K562 (cell line): ENCODE measurements around the gene RBMS3. TPM values are rescaled to one million over a fixed set of nuclear protein-coding genes. Genes with fewer than 3 reads are reported as not detected.

Experiments
- ATAC-seq: fragments of 200-7000 bp; cut with Tn5 transposase; 3 replicates; pipeline ENCODE4 v1.9.1; 2020; ENCODE audit warnings: moderate library complexity
- BruUV-seq: library from RNA; stranded (reverse); fragments of 400-500 nt; replicated peaks from 2 replicates; lab custom pipeline; 2021; lab: Mats Ljungman, UMichigan
- CTCF ChIA-PET: fragments of 300-600 bp; formaldehyde crosslinking; extraction: SDS; loops from one replicate; lab custom pipeline; 2021; ENCODE audit warnings: low intra/inter-chr PET ratio; lab: Yijun Ruan, JAX
- POLR2A ChIA-PET: fragments of 300-600, 350-650 bp; sonication (Branson Sonifier 250); formaldehyde crosslinking; extraction: SDS; loops from one replicate; lab custom pipeline; 2021; ENCODE audit warnings: antibody characterized with exemption, inconsistent platforms; lab: Yijun Ruan, JAX
- DNase-seq, 4 experiments: peaks; one replicate each; pipeline versions ENCODE4 v3.0.0 to v3.0.0-alpha.2; 2011 to 2018; ENCODE audit warnings: low spot score in 3 of 4, mixed read lengths in 3 of 4; ENCODE audit errors: extremely low read depth in 1 of 4
- FAIRE-seq: peaks from 2 replicates; lab custom pipeline; 2011; peaks lifted over from hg19 to GRCh38; lab: Jason Lieb, UNC
- H2AFZ ChIP-seq: 2 replicates; pipeline ENCODE4 v1.6.0; 2011; ENCODE audit warnings: low read depth, low read length, control low read depth, inconsistent platforms
- H3K27ac ChIP-seq: fragments of 200-600 bp; 3 replicates; pipeline ENCODE4 v1.8.0; 2011; ENCODE audit warnings: low read depth, mild to moderate bottlenecking, control low read depth, inconsistent platforms, low read length, moderate library complexity, mixed read lengths; ENCODE audit errors: extremely low read depth
- H3K27me3 ChIP-seq, 2 experiments: fragments of 300-600 bp in 1 of 2; 2 replicates in 1 of 2; 3 replicates in 1 of 2; pipeline versions ENCODE4 v1.6.0 to v1.8.0; 2011; ENCODE audit warnings: inconsistent platforms in 2 of 2, low read length in 2 of 2, mild to moderate bottlenecking in 1 of 2, mixed read lengths in 1 of 2, moderate library complexity in 1 of 2; ENCODE audit not compliant: control insufficient read depth in 2 of 2, insufficient read depth in 2 of 2
- H3K36me3 ChIP-seq: fragments of 300-600 bp; 3 replicates; pipeline ENCODE4 v1.8.0; 2011; ENCODE audit warnings: mild to moderate bottlenecking, low read length, inconsistent platforms; ENCODE audit not compliant: control insufficient read depth, insufficient read depth
- H3K4me1 ChIP-seq, 2 experiments: fragments of 200-600 bp in 1 of 2; replicated peaks in 1 of 2; 2 replicates in 1 of 2; 3 replicates in 1 of 2; pipeline versions ENCODE4 v1.5.1 to v1.8.0; 2011; ENCODE audit warnings: inconsistent platforms in 2 of 2, low read length in 2 of 2, mild to moderate bottlenecking in 1 of 2, mixed read lengths in 1 of 2, moderate library complexity in 1 of 2; ENCODE audit not compliant: control insufficient read depth in 2 of 2, insufficient read depth in 2 of 2
- H3K4me2 ChIP-seq: 2 replicates; pipeline ENCODE4 v1.6.1; 2011; ENCODE audit warnings: low read length, control low read depth, inconsistent platforms, mixed read lengths; ENCODE audit not compliant: insufficient read depth
- H3K4me3 ChIP-seq: fragments of 200-600 bp; sonication (generic), shearing (Covaris generic); 2 replicates; pipeline ENCODE4 v1.5.1; 2016; ENCODE audit warnings: control low read depth, inconsistent platforms
- H3K79me2 ChIP-seq: fragments of 200-600 bp; 3 replicates; pipeline ENCODE4 v1.8.0; 2011; ENCODE audit warnings: low read length, inconsistent platforms; ENCODE audit not compliant: control insufficient read depth, insufficient read depth
- H3K9ac ChIP-seq, 2 experiments: 2 replicates each; pipeline versions ENCODE4 v1.6.0 to v1.6.1; 2011; ENCODE audit warnings: low read depth in 2 of 2, low read length in 2 of 2, control low read depth in 1 of 2, inconsistent platforms in 1 of 2, mild to moderate bottlenecking in 1 of 2, mixed read lengths in 1 of 2; ENCODE audit not compliant: insufficient read depth in 1 of 2
- H3K9me1 ChIP-seq: one replicate; pipeline ENCODE4 v1.6.0; 2011; ENCODE audit warnings: inconsistent platforms, mild to moderate bottlenecking, low read length, moderate library complexity; ENCODE audit not compliant: control insufficient read depth, insufficient read depth
- H3K9me3 ChIP-seq: replicated peaks from 2 replicates; pipeline ENCODE4 v1.5.1; 2011; ENCODE audit warnings: low read depth, low read length, inconsistent platforms; ENCODE audit not compliant: control insufficient read depth, insufficient read depth
- H4K20me1 ChIP-seq: replicated peaks from 2 replicates; pipeline ENCODE4 v1.6.1; 2011; ENCODE audit warnings: low read length, inconsistent platforms, mixed read lengths; ENCODE audit not compliant: control insufficient read depth, insufficient read depth
- CBFA2T2 ChIP-seq: fragments of 450-650 bp; conservative IDR thresholded peaks from 2 replicates; pipeline ENCODE4 v1.6.1; 2017; ENCODE audit warnings: mild to moderate bottlenecking
- CEBPZ ChIP-seq: fragments of 150-350 bp; IDR thresholded peaks from 2 replicates; pipeline ENCODE4 v1.6.1; 2014; ENCODE audit warnings: low read depth, mild to moderate bottlenecking, low read length, borderline replicate concordance
- COPS2 ChIP-seq: fragments of 450-650 bp; conservative IDR thresholded peaks from 2 replicates; pipeline ENCODE4 v1.6.1; 2016; ENCODE audit warnings: mild to moderate bottlenecking, moderate library complexity
- ILF3 ChIP-seq: fragments of 450-650 bp; IDR thresholded peaks from 2 replicates; pipeline ENCODE4 v1.6.1; 2018; ENCODE audit warnings: antibody characterized with exemption, mild to moderate bottlenecking, moderate library complexity, borderline replicate concordance
- MAFK ChIP-seq: IDR thresholded peaks from 2 replicates; pipeline ENCODE4 v1.6.1; 2011; ENCODE audit warnings: low read length, improper control_type of control experiment
- MXI1 ChIP-seq: IDR thresholded peaks from 2 replicates; pipeline ENCODE4 v1.6.1; 2011; ENCODE audit warnings: low read depth, mild to moderate bottlenecking, improper control_type of control experiment, low read length
- MYC ChIP-seq, 2 experiments: fragments of 250-450 bp in 1 of 2; sonication (Bioruptor Pico) in 1 of 2; IDR thresholded peaks; 2 replicates each; pipeline versions ENCODE4 v1.5.1 to v1.6.1; 2012 to 2021; ENCODE audit warnings: low read depth in 2 of 2, borderline replicate concordance in 1 of 2, improper control_type of control experiment in 1 of 2, low read length in 1 of 2, mild to moderate bottlenecking in 1 of 2, moderate library complexity in 1 of 2
- POLR2AphosphoS5 ChIP-seq: IDR thresholded peaks from 2 replicates; pipeline ENCODE4 v1.6.1; 2011; ENCODE audit warnings: mild to moderate bottlenecking, low read depth, low read length, moderate library complexity; ENCODE audit not compliant: control insufficient read depth, insufficient read depth
- TAF1 ChIP-seq: IDR thresholded peaks from 2 replicates; pipeline ENCODE4 v1.6.1; 2011; ENCODE audit warnings: mild to moderate bottlenecking, low read length, moderate library complexity; ENCODE audit not compliant: insufficient read depth, control insufficient read depth, severe bottlenecking; ENCODE audit errors: extremely low read depth
- TAF9B ChIP-seq: fragments of 450-650 bp; IDR thresholded peaks from 2 replicates; pipeline ENCODE4 v1.6.1; 2018; ENCODE audit warnings: mild to moderate bottlenecking; ENCODE audit not compliant: partially characterized antibody
- TRIM24 ChIP-seq, 2 experiments: fragments of 450-650 bp; IDR thresholded peaks; 2 replicates each; pipeline ENCODE4 v1.6.1; 2016
- TRIM28 ChIP-seq: fragments of 450-650 bp; IDR thresholded peaks from 2 replicates; pipeline ENCODE4 v1.6.1; 2017
- ZNF124 ChIP-seq: sonication (generic); formaldehyde crosslinking; IDR thresholded peaks from 2 replicates; pipeline ENCODE4 v1.8.1; 2022; ENCODE audit warnings: missing genetic modification reagents
- ZNF263 ChIP-seq: sonication (generic); formaldehyde crosslinking; IDR thresholded peaks from 2 replicates; pipeline ENCODE4 v1.8.0; 2022; ENCODE audit warnings: mild to moderate bottlenecking, missing genetic modification reagents, borderline replicate concordance
- WGBS: fragments of 100-300 bp; shearing (Covaris generic); methylation state at CpG from one replicate; pipeline ENCODE4 v1.1.6; 2016; ENCODE audit warnings: low coverage, mixed read lengths; ENCODE audit not compliant: insufficient coverage; ENCODE audit errors: missing lambda C conversion rate; 5-methylcytosine and 5-hydroxymethylcytosine counted together
- in situ Hi-C: fragments of 300-500 bp; cut with MboI; formaldehyde crosslinking; loops from 4 replicates; pipeline ENCODE4 v1.15.0; 2018; ENCODE audit warnings: inconsistent platforms, mixed read lengths
- intact Hi-C: fragments of 100-400 bp; cut with micrococcal nuclease; formaldehyde crosslinking; loops from 2 replicates; pipeline ENCODE4 v1.14.2; 2022
- polyA plus RNA-seq, 8 experiments: library from polyadenylated mRNA; depleted of rRNA in 4 of 8; stranded (reverse) in 5 of 8; unstranded in 3 of 8; fragments of >200 nt; fragmentation: Nextera tagmentation in 2 of 8; fragmentation: Illumina TruSeq in 1 of 8; extraction: Ambion mirVana in 2 of 8; extraction: Trizol in 1 of 8; gene quantifications; 2 replicates each; pipeline versions ENCODE4 v1.2.1 to v1.2.3, GENCODE V29; 2011 to 2014; ENCODE audit warnings: inconsistent platforms in 1 of 8, missing spikeins in 1 of 8
- total RNA-seq, 7 experiments: library from RNA; depleted of rRNA in 6 of 7; stranded (reverse); fragments of >200 nt in 6 of 7; fragmentation: Illumina TruSeq in 2 of 7; extraction: Trizol in 2 of 7; gene quantifications; 2 replicates each; pipeline versions ENCODE4 v1.2.1 to v1.2.3, GENCODE V29; 2011 to 2021; ENCODE audit warnings: low replicate concordance in 1 of 7
- TF ChIP-seq, protein P1 (sequence below): fragments of 450-650 bp; formaldehyde crosslinking; IDR thresholded peaks from 2 replicates; pipeline ENCODE4 v1.4.0; 2022; ENCODE audit warnings: missing genetic modification characterization
- TF ChIP-seq, protein P2 (sequence below): fragments of 250-450 bp; sonication (Bioruptor Pico); IDR thresholded peaks from 2 replicates; pipeline ENCODE4 v1.8.0; 2021; ENCODE audit warnings: borderline replicate concordance, mild to moderate bottlenecking, moderate library complexity; ENCODE audit not compliant: poor library complexity, severe bottlenecking

The RBMS3 gene
- total and polyA plus RNA-seq, 9 of the 15 experiments (the other 6 are each of a cell fraction or from before 2014, with no cell fraction given), result 0.20 TPM; not detected in 8

GRCh38 chr3:29349049-29349448 is 68.2 kb downstream of the RBMS3 start (continued):
- TF ChIP-seq MYC (IDR thresholded peaks at IDR 0.05; ENCODE audit: low read depth, low read length) (no peak), MYC (CRISPR knock-in tag; IDR thresholded peaks at IDR 0.05; ENCODE audit: borderline replicate concordance, low read depth) (no peak), ZNF263 (CRISPR knock-in tag) (no peak)

DNA sequence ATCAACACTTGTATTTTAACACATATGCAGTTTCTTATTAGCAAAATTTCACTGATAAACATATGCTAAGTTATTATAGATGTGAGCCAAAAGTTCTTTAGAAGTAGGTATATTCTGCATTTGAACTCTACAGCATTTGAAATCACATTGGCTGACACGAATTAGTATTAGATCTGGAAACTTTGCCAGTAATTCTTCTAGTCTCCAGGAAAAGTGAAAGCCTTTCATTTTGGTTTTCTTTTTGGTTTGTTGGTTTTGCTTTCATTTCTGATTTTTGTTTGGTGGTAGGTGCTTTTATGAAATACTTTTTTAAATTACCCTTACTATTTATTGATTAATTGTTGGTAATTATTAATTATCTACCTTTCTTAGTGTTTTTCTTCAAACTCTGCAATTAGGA is 72.9 kb downstream of the RBMS3 start:
- Histone ChIP-seq H3K9me1 (no peaks in the 10 kb centered on the region), H3K4me1 (no peaks in the 10 kb centered on the region), H3K9ac (no peak overlapping the region), H3K79me2 (no peaks in the 10 kb centered on the region), H3K4me3 (no peak overlapping the region), H3K4me2 (no peak overlapping the region), H2AFZ (no peak overlapping the region), H3K27ac (no peak overlapping the region), H3K9me3 (no peaks in the 10 kb centered on the region; the same call in 1 of the 2 replicates), H3K36me3 (no peaks in the 10 kb centered on the region), H3K27me3 (no peaks in the 10 kb centered on the region), H4K20me1 (no peaks in the 10 kb centered on the region)
- ATAC-seq, result no peak
- no peak for DNase-seq
- in situ Hi-C loops (no loop called here), intact Hi-C loops (no loop called here)
- FAIRE-seq, result no peak
- WGBS, result 0% methylated on average over 1 of the region's 1 CpG
- POLR2A ChIA-PET, result no interaction called here
- BruUV-seq, result no TSS peak
- CTCF ChIA-PET, result no interaction called here
- no peak for TF ChIP-seq MXI1
- no peak for TF ChIP-seq POLR2AphosphoS5
- TF ChIP-seq MAFK, result no peak
- no peak for TF ChIP-seq CEBPZ
- TF ChIP-seq COPS2, result no peak
- TF ChIP-seq, protein P1, sequence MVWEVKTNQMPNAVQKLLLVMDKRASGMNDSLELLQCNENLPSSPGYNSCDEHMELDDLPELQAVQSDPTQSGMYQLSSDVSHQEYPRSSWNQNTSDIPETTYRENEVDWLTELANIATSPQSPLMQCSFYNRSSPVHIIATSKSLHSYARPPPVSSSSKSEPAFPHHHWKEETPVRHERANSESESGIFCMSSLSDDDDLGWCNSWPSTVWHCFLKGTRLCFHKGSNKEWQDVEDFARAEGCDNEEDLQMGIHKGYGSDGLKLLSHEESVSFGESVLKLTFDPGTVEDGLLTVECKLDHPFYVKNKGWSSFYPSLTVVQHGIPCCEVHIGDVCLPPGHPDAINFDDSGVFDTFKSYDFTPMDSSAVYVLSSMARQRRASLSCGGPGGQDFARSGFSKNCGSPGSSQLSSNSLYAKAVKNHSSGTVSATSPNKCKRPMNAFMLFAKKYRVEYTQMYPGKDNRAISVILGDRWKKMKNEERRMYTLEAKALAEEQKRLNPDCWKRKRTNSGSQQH, result no peak
- no peak for TF ChIP-seq TRIM24 (IDR thresholded peaks at IDR 0.05)
- TF ChIP-seq, protein P2, sequence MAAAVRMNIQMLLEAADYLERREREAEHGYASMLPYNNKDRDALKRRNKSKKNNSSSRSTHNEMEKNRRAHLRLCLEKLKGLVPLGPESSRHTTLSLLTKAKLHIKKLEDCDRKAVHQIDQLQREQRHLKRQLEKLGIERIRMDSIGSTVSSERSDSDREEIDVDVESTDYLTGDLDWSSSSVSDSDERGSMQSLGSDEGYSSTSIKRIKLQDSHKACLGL (CRISPR knock-in tag), result no peak
- no peak for TF ChIP-seq TRIM28
- TF ChIP-seq CBFA2T2, result no peak
- TF ChIP-seq TAF1, result no peak
- no peak for TF ChIP-seq TAF9B
- TF ChIP-seq ILF3, result no peak
- TF ChIP-seq ZNF124, result no peak
